Measurements from ENCODE around the gene POMT2. TPM values are rescaled to one million over a fixed set of nuclear protein-coding genes. Genes with fewer than 3 reads are reported as not detected.

The POMT2 gene
- total RNA-seq, 1 experiment from 2014 or later = 7.1 TPM

DNA sequence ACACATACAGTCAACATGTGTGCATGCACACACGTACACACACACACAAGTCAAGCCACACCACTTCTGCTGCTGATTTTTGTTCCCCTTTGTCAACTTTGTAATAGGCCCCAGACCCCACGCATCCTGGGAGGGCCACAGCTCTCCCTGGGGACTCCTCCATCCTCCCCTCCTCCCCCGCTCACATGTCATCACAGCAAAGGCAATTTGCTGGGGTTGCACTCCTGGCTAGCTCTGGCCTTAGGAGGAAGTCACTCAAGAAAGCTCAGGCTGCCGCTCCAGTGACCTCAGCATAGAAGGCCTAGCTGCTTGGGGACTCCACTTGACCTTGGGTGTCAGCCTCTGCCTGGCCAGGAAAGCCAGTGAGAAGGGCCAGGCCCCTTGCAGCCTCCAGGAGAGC, 76.8 kb downstream of the POMT2 start:
- Histone ChIP-seq H3K27ac (no peak overlapping the region), H3K9me3 (replicated peaks) (no peaks in the 10 kb centered on the region), H3K4me3 (no peak overlapping the region), H3K4me1 (replicated peaks) (no peaks in the 10 kb centered on the region), H3K36me3 (no peaks in the 10 kb centered on the region), H3K27me3 (replicated peaks) (no peaks in the 10 kb centered on the region)
- no peak for DNase-seq (ENCODE audit: low read depth in 1 of 2, low spot score in 2 of 2)

GRCh38 chr14:77242752-77243151, 77.9 kb downstream of the POMT2 start:
- Histone ChIP-seq H3K4me1 (replicated peaks) (no peaks in the 10 kb centered on the region), H3K27me3 (replicated peaks) (no peaks in the 10 kb centered on the region), H3K27ac (no peak overlapping the region), H3K4me3 (no peak overlapping the region), H3K36me3 (no peaks in the 10 kb centered on the region), H3K9me3 (replicated peaks) (no peaks in the 10 kb centered on the region)
- no peak for DNase-seq (ENCODE audit: low read depth in 1 of 2, low spot score in 2 of 2)

DNA sequence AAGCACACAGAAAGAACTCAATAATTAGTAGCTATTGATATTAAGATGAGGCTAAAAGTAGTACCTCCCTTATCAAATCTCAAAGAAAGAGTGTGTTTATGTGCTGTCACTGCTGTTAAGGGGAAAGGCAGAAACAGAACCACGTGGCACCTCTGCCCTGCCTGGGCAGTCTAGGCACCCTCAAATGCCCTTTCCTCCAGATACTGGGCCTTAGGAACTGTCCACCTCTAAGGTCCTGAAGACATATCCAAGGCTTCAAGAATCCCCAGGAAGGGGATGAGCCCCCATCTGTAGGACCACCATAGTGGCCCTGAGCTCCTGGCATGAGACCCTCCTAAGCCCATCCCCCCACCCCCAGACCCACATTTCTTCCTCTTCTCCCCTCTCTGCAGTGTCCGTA, 78.7 kb downstream of the POMT2 start:
- H3K27me3 ChIP-seq (replicated peaks) = no peaks in the 10 kb centered on the region
- H3K36me3 ChIP-seq = no peaks in the 10 kb centered on the region
- DNase-seq (ENCODE audit: low read depth in 1 of 2, low spot score in 2 of 2) = no peak
- no peak overlapping the region for H3K4me3 ChIP-seq
- no peaks in the 10 kb centered on the region for H3K4me1 ChIP-seq (replicated peaks)
- no peaks in the 10 kb centered on the region for H3K9me3 ChIP-seq (replicated peaks)
- no peak overlapping the region for H3K27ac ChIP-seq

GRCh38 chr14:77240336-77240915, 80.3 kb downstream of the POMT2 start:
- no peaks in the 10 kb centered on the region for H3K27me3 ChIP-seq (replicated peaks)
- no peak overlapping the region for H3K27ac ChIP-seq
- H3K9me3 ChIP-seq (replicated peaks) = no peaks in the 10 kb centered on the region
- H3K4me3 ChIP-seq = no peak overlapping the region
- H3K4me1 ChIP-seq (replicated peaks) = no peaks in the 10 kb centered on the region
- no peak for DNase-seq (ENCODE audit: low read depth in 1 of 2, low spot score in 2 of 2)
- no peaks in the 10 kb centered on the region for H3K36me3 ChIP-seq

- Histone ChIP-seq H3K9me3 (replicated peaks) (no peaks in the 10 kb centered on the region), H3K27ac (no peak overlapping the region), H3K27me3 (replicated peaks) (no peaks in the 10 kb centered on the region), H3K36me3 (no peaks in the 10 kb centered on the region), H3K4me1 (replicated peaks) (no peaks in the 10 kb centered on the region), H3K4me3 (no peak overlapping the region)
- no peak for DNase-seq (ENCODE audit: low read depth in 1 of 2, low spot score in 2 of 2)
These were observed 81.3 kb downstream of the POMT2 start for GRCh38 chr14:77239412-77239811.

GRCh38 chr14:77238996-77239395, 81.7 kb downstream of the POMT2 start:
- no peak overlapping the region for H3K4me3 ChIP-seq
- no peak overlapping the region for H3K27ac ChIP-seq
- no peak for DNase-seq (ENCODE audit: low read depth in 1 of 2, low spot score in 2 of 2)
- no peaks in the 10 kb centered on the region for H3K36me3 ChIP-seq
- H3K9me3 ChIP-seq (replicated peaks) = no peaks in the 10 kb centered on the region
- no peaks in the 10 kb centered on the region for H3K27me3 ChIP-seq (replicated peaks)
- no peaks in the 10 kb centered on the region for H3K4me1 ChIP-seq (replicated peaks)

DNA sequence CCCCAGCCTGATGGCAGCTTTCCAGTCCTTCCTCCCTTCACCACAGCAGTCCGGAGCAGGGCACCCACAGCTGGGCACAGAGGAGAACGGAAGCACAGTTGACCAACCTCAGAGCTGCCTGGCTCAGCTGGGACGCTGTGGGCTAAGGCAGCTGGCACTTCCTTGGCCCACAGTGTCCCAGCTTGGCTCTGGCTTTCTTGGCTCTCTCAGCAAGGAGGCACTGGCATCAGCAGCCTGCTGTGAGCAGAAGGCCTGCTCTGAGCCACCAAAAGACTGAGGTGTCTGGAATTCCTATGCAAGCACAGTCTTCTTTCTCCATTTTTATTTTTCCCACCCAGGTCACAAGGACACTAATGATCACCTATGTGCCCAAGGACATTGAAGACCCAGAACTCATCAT, 82.3 kb downstream of the POMT2 start:
- H3K4me3 ChIP-seq = no peak overlapping the region
- no peaks in the 10 kb centered on the region for H3K27me3 ChIP-seq (replicated peaks)
- no peaks in the 10 kb centered on the region for H3K9me3 ChIP-seq (replicated peaks)
- no peaks in the 10 kb centered on the region for H3K4me1 ChIP-seq (replicated peaks)
- no peaks in the 10 kb centered on the region for H3K36me3 ChIP-seq
- DNase-seq (ENCODE audit: low read depth in 1 of 2, low spot score in 2 of 2) = no peak
- H3K27ac ChIP-seq = no peak overlapping the region

DNA sequence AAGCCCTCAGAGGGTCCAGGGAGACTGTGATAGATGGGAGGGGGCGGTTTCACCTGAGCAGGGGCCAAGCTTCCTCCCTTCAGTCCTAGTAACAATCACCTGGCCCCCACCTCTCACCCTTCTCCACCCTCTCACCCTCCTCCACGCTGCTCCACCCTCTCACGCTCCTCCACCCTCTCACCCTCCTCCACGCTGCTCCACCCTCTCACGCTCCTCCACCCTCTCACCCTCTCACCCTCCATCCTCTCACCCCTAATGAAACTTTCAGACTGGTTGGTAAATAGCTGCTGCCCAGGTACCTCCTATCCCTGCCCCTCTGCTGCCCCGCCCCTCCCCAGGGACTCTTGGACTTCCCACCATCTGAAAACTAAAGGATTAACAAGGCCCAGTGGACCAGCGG, 83.9 kb downstream of the POMT2 start:
- Histone ChIP-seq H3K27ac (no peak overlapping the region), H3K27me3 (replicated peaks) (no peaks in the 10 kb centered on the region), H3K4me3 (no peak overlapping the region), H3K4me1 (replicated peaks) (no peaks in the 10 kb centered on the region), H3K36me3 (no peaks in the 10 kb centered on the region), H3K9me3 (replicated peaks) (no peaks in the 10 kb centered on the region)
- DNase-seq (ENCODE audit: low read depth in 1 of 2, low spot score in 2 of 2) = no peak

DNA sequence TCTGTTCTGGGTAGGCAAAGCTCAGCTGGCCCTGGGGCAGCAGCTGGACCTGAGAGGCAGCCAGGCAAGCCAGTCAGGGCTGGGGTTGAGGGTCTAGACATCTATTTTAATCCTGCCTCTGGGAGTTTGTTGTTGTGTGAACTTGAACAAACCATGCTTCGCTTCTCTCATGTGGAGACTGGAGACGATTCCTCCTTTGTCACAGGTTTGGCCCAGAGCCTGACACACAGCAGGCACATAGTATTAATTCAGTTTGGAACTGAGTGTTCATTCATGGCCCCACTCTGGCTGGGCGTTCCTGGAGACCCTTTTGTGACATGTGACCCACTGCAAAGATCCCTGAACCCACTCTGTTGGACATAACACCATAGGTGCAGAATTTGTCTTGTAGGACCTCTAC, 89.0 kb downstream of the POMT2 start:
- no peaks in the 10 kb centered on the region for H3K36me3 ChIP-seq
- H3K9me3 ChIP-seq (replicated peaks) = no peaks in the 10 kb centered on the region
- no peak overlapping the region for H3K27ac ChIP-seq
- H3K4me3 ChIP-seq = no peak overlapping the region
- DNase-seq (ENCODE audit: low read depth in 1 of 2, low spot score in 2 of 2) = no peak
- no peaks in the 10 kb centered on the region for H3K27me3 ChIP-seq (replicated peaks)
- no peaks in the 10 kb centered on the region for H3K4me1 ChIP-seq (replicated peaks)

DNA sequence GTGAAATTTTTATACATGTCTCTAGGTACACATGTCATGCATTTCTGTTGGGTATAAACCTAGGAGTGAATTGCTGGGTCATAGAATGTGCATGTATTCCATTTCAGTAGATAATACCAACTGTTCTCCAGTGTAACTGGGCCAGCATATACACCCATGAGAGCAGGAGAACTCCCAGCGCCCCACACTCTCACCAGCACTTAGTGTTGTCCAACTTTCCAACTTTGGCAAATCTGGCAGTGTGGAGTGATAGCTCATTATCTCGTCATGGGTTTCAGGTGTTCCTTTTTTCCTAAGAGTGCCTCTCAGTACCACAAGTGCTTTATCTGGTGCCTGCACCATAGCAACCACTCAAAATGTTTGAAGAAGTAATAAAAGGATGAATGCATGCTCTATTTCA, 89.8 kb downstream of the POMT2 start:
- Histone ChIP-seq H3K27ac (no peak overlapping the region), H3K36me3 (no peaks in the 10 kb centered on the region), H3K9me3 (replicated peaks) (no peaks in the 10 kb centered on the region), H3K27me3 (replicated peaks) (no peaks in the 10 kb centered on the region), H3K4me3 (no peak overlapping the region), H3K4me1 (replicated peaks) (no peaks in the 10 kb centered on the region)
- no peak for DNase-seq (ENCODE audit: low read depth in 1 of 2, low spot score in 2 of 2)

DNA sequence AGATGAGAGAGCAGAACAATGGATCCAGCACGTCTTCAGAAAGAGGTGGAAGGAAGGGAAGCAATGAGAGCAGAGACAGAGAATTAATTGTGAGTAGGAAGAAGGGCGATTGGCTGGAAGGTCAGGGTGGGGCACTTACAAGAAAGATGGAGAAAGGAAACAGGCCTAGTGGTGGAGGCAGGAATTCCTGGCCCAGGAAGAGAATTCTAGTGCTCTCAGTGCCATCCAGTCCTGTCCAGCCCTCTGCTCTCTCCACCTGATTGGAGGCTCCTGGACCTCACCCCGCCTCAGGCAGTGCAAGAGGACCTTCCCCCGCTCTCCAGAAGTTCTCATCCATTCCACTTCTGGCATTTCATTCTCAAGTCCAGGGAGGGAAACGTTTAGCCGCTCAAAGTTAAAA, 92.6 kb downstream of the POMT2 start:
- H3K4me1 ChIP-seq (replicated peaks) = no peaks in the 10 kb centered on the region
- no peaks in the 10 kb centered on the region for H3K27me3 ChIP-seq (replicated peaks)
- H3K9me3 ChIP-seq (replicated peaks) = no peaks in the 10 kb centered on the region
- no peaks in the 10 kb centered on the region for H3K36me3 ChIP-seq
- H3K4me3 ChIP-seq = no peak overlapping the region
- no peak overlapping the region for H3K27ac ChIP-seq
- DNase-seq (ENCODE audit: low read depth in 1 of 2, low spot score in 2 of 2) = no peak

GRCh38 chr14:77225892-77226557, 94.7 kb downstream of the POMT2 start:
- Histone ChIP-seq H3K27me3 (replicated peaks) (no peaks in the 10 kb centered on the region), H3K36me3 (no peaks in the 10 kb centered on the region), H3K4me1 (replicated peaks) (no peaks in the 10 kb centered on the region), H3K9me3 (replicated peaks) (no peaks in the 10 kb centered on the region), H3K4me3 (no peak overlapping the region), H3K27ac (no peak overlapping the region)
- no peak for DNase-seq (ENCODE audit: low read depth in 1 of 2, low spot score in 2 of 2)

DNA sequence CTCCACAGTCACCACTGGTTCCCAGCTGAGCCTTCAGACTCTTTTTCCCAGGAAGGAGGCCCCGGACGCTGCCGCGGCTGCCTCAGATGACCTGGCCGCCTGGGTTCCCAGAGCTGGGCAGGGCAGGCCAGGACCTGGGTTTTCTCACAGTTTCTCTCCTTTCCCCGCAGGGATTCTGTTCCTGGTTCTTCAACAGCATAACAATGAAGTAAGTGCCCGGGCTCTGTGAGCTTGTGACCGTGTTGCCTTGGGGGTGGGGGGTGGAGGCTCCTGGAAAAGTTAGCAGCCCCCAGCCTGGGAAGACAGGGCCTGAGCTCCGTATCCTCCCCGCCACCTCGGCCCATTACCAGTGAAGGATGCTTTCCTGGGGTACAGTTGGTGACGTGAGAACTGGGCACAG, 95.4 kb downstream of the POMT2 start:
- Histone ChIP-seq H3K4me1 (replicated peaks) (no peaks in the 10 kb centered on the region), H3K36me3 (no peaks in the 10 kb centered on the region), H3K27me3 (replicated peaks) (no peaks in the 10 kb centered on the region), H3K4me3 (no peak overlapping the region), H3K9me3 (replicated peaks) (no peaks in the 10 kb centered on the region), H3K27ac (no peak overlapping the region)
- no peak for DNase-seq (ENCODE audit: low read depth in 1 of 2, low spot score in 2 of 2)
